ENCODE measurements around the gene TULP4. TPM values are rescaled to one million over a fixed set of nuclear protein-coding genes. Genes with fewer than 3 reads are reported as not detected.

The TULP4 gene
- total and polyA plus RNA-seq, 8 donors: 1.7 to 237 (median 54.3) TPM

GRCh38 chr6:158332237-158332636 is 20.0 kb downstream of the TULP4 start:
- no peak overlapping the region for H3K27ac ChIP-seq
- 90 to 95% (median 90%) methylated on average over 2 of the region's 2 CpGs for WGBS, 5 donors
- DNase-seq: no peak
- H3K36me3 ChIP-seq: no peaks in the 10 kb centered on the region
- no peak overlapping the region for H3K4me3 ChIP-seq
- peaks cover 0 to 3% (median 0%) of the 10 kb centered on the region in 4 donors for H3K9me3 ChIP-seq
- TF ChIP-seq POLR2A (IDR thresholded peaks at IDR 0.05) (no peak), CTCF (IDR thresholded peaks at IDR 0.05) (no peak), POLR2AphosphoS5 (IDR thresholded peaks at IDR 0.05) (no peak), EP300 (IDR thresholded peaks at IDR 0.05) (no peak)
- H3K27me3 ChIP-seq: no peaks in the 10 kb centered on the region
- peaks cover 0 to 22% (median 14%) of the 10 kb centered on the region in 4 donors for H3K4me1 ChIP-seq
- intact Hi-C loops (cut with DNase I; ENCODE audit: low total_unique reads): no loop called here

GRCh38 chr6:158333094-158333493 is 20.8 kb downstream of the TULP4 start:
- DNase-seq: no peak
- Histone ChIP-seq H3K4me3 (no peak overlapping the region), H3K4me1 (peaks cover 0 to 25% (median 16%) of the 10 kb centered on the region in 4 donors), H3K27me3 (no peaks in the 10 kb centered on the region), H3K27ac (no peak overlapping the region), H3K9me3 (peaks cover 0 to 3% (median 0%) of the 10 kb centered on the region in 4 donors), H3K36me3 (no peaks in the 10 kb centered on the region)
- 96 to 100% (median 98%) methylated on average over 4 of the region's 4 CpGs for WGBS, 5 donors
- intact Hi-C loops (cut with DNase I; ENCODE audit: low total_unique reads): no loop called here
- TF ChIP-seq POLR2A (IDR thresholded peaks at IDR 0.05) (no peak), EP300 (IDR thresholded peaks at IDR 0.05) (no peak), POLR2AphosphoS5 (IDR thresholded peaks at IDR 0.05) (no peak), CTCF (IDR thresholded peaks at IDR 0.05) (no peak)

GRCh38 chr6:158334534-158334933 is 22.3 kb downstream of the TULP4 start:
- no peak for DNase-seq
- no peaks in the 10 kb centered on the region for H3K36me3 ChIP-seq
- 93 to 100% (median 97%) methylated on average over 2 of the region's 2 CpGs for WGBS, 5 donors
- H3K9me3 ChIP-seq: peaks cover 0 to 3% (median 0%) of the 10 kb centered on the region in 4 donors
- TF ChIP-seq EP300 (IDR thresholded peaks at IDR 0.05) (no peak), CTCF (IDR thresholded peaks at IDR 0.05) (no peak), POLR2A (IDR thresholded peaks at IDR 0.05) (no peak), POLR2AphosphoS5 (IDR thresholded peaks at IDR 0.05) (no peak)
- H3K27me3 ChIP-seq: no peaks in the 10 kb centered on the region
- H3K27ac ChIP-seq: no peak overlapping the region
- H3K4me3 ChIP-seq: no peak overlapping the region
- peaks cover 0 to 18% (median 8%) of the 10 kb centered on the region in 4 donors for H3K4me1 ChIP-seq
- intact Hi-C loops (cut with DNase I; ENCODE audit: low total_unique reads): no loop called here

GRCh38 chr6:158337332-158337731 is 25.1 kb downstream of the TULP4 start:
- peaks cover 0 to 42% (median 16%) of the 10 kb centered on the region in 4 donors for H3K4me1 ChIP-seq
- DNase-seq: peak in 1 of 2 donors; percentile 30
- intact Hi-C loops (cut with DNase I; ENCODE audit: low total_unique reads): no loop called here
- no peak overlapping the region for H3K4me3 ChIP-seq
- peak overlapping the region in 2 of 5 donors; percentile 45 to 49 for H3K27ac ChIP-seq
- H3K36me3 ChIP-seq: peaks cover 0 to 3% (median 0%) of the 10 kb centered on the region in 4 donors
- H3K27me3 ChIP-seq: no peaks in the 10 kb centered on the region
- TF ChIP-seq POLR2A (IDR thresholded peaks at IDR 0.05) (no peak), CTCF (IDR thresholded peaks at IDR 0.05) (no peak), EP300 (IDR thresholded peaks at IDR 0.05) (no peak), POLR2AphosphoS5 (IDR thresholded peaks at IDR 0.05) (no peak)
- peaks cover 0 to 3% (median 0%) of the 10 kb centered on the region in 4 donors for H3K9me3 ChIP-seq
- 41 to 74% (median 64%) methylated on average over 2 of the region's 2 CpGs for WGBS, 5 donors
